Panc1 (cell line): ENCODE measurements around the gene DHRS3. TPM values are rescaled to one million over a fixed set of nuclear protein-coding genes. Genes with fewer than 3 reads are reported as not detected.

Experiments
- ATAC-seq: fragments of 200-7000 bp; cut with Tn5 transposase; 2 replicates; pipeline ENCODE4 v1.9.1; 2020; ENCODE audit warnings: mild to moderate bottlenecking, moderate library complexity
- Bru-seq: library from RNA; stranded (reverse); fragments of 400-500 nt; gene quantifications from one replicate; lab custom pipeline; 2021; lab: Mats Ljungman, UMichigan
- BruChase-seq, 2 experiments: library from RNA; stranded (reverse); fragments of 400-500 nt; gene quantifications; one replicate each; lab custom pipeline; 2021; lab: Mats Ljungman, UMichigan
- BruUV-seq: library from RNA; stranded (reverse); fragments of 400-500 nt; replicated peaks from 2 replicates; lab custom pipeline; 2021; lab: Mats Ljungman, UMichigan
- CTCF ChIA-PET: fragments of 300-600 bp; sonication (Branson Sonifier 250); formaldehyde crosslinking; loops from one replicate; lab custom pipeline; 2022; ENCODE audit warnings: antibody characterized with exemption; lab: Charles Lee
- POLR2A ChIA-PET: fragments of 300-600 bp; sonication (Branson Sonifier 250); formaldehyde crosslinking; loops from one replicate; lab custom pipeline; 2022; ENCODE audit warnings: antibody characterized with exemption; lab: Charles Lee
- DNase-seq: peaks from one replicate; pipeline ENCODE4 v3.0.0-alpha.2; 2010; ENCODE audit warnings: low read depth, low spot score
- H3K27ac ChIP-seq: 2 replicates; pipeline ENCODE4 v1.5.1; 2011; ENCODE audit warnings: mild to moderate bottlenecking, low read length, inconsistent platforms
- H3K27me3 ChIP-seq: fragments of 200-500 bp; sonication (Bioruptor generic); 2 replicates; pipeline ENCODE4 v1.6.0; 2014; ENCODE audit warnings: low read length, inconsistent platforms; ENCODE audit not compliant: control insufficient read depth, insufficient read depth
- H3K36me3 ChIP-seq: fragments of 200-500 bp; sonication (Bioruptor generic); 2 replicates; pipeline ENCODE4 v1.5.1; 2014; ENCODE audit warnings: inconsistent platforms, mild to moderate bottlenecking, low read length, moderate library complexity; ENCODE audit not compliant: control insufficient read depth, insufficient read depth
- H3K4me1 ChIP-seq: 2 replicates; pipeline ENCODE4 v1.5.1; 2011; ENCODE audit warnings: inconsistent platforms, mild to moderate bottlenecking, low read length, moderate library complexity; ENCODE audit not compliant: control insufficient read depth, insufficient read depth
- H3K4me3 ChIP-seq, 2 experiments: 2 replicates each; pipeline ENCODE4 v1.5.1; 2011 to 2012; ENCODE audit warnings: low read depth in 2 of 2, low read length in 2 of 2, mild to moderate bottlenecking in 2 of 2, inconsistent platforms in 1 of 2, moderate library complexity in 1 of 2
- H3K9me3 ChIP-seq: fragments of 200-500 bp; sonication (Bioruptor generic); 2 replicates; pipeline ENCODE4 v1.5.1; 2014; ENCODE audit warnings: low read depth, mild to moderate bottlenecking, inconsistent platforms, low read length, moderate library complexity; ENCODE audit not compliant: control insufficient read depth, insufficient read depth
- POLR2AphosphoS5 ChIP-seq: IDR thresholded peaks from 2 replicates; pipeline ENCODE4 v1.6.1; 2012; ENCODE audit warnings: mild to moderate bottlenecking, low read depth, low read length, moderate library complexity
- REST ChIP-seq, 2 experiments: IDR thresholded peaks; 2 replicates each; pipeline ENCODE4 v1.6.1; 2011 to 2012; ENCODE audit warnings: low read depth in 2 of 2, control low read depth in 1 of 2, low read length in 1 of 2, mild to moderate bottlenecking in 1 of 2, moderate library complexity in 1 of 2; ENCODE audit not compliant: insufficient read depth in 1 of 2
- SIN3A ChIP-seq: IDR thresholded peaks from 2 replicates; pipeline ENCODE4 v1.6.1; 2012; ENCODE audit warnings: low read depth, mild to moderate bottlenecking, low read length, moderate library complexity, borderline replicate concordance; ENCODE audit not compliant: insufficient read depth
- TCF7L2 ChIP-seq: IDR thresholded peaks from 2 replicates; pipeline ENCODE4 v1.6.1; 2011; ENCODE audit warnings: mild to moderate bottlenecking, low read depth, low read length, inconsistent platforms
- in situ Hi-C: cut with HindIII; loops from 2 replicates; pipeline ENCODE4 v1.10.0; 2016; ENCODE audit warnings: low sequenced_read_pairs, low pct_unique_long_range_greater_than_20kb
- intact Hi-C: fragments of 100-400 bp; cut with micrococcal nuclease; formaldehyde crosslinking; loops from one replicate; pipeline ENCODE4 v1.10.0; 2022; ENCODE audit not compliant: unreplicated experiment
- long read RNA-seq: library from polyadenylated mRNA; unstranded; transcript quantifications from one replicate; pipeline ENCODE4 v2.0.0, GENCODE V29; 2021; ENCODE audit not compliant: unreplicated experiment
- polyA plus RNA-seq: library from polyadenylated mRNA; unstranded; fragments of >200 nt; gene quantifications from one replicate; pipeline ENCODE4 v1.2.1, GENCODE V29; 2012; ENCODE audit warnings: missing spikeins; ENCODE audit not compliant: insufficient read length
- total RNA-seq: library from RNA; stranded (reverse); gene quantifications from one replicate; pipeline ENCODE4 v1.2.1, GENCODE V29; 2021; ENCODE audit not compliant: unreplicated experiment
- TF ChIP-seq, protein P1 (sequence below): fragments of 450-650 bp; IDR thresholded peaks from 2 replicates; pipeline ENCODE4 v1.5.1; 2017; ENCODE audit warnings: mild to moderate bottlenecking

The DHRS3 gene
- total RNA-seq = 113 TPM
- polyA plus RNA-seq = 143 TPM
- percentile 95 among the genes with signal in this experiment for Bru-seq, nascent RNA
- percentile 91 among the genes with signal in this experiment for BruChase-seq, experiment 1, labeled RNA remaining after a 2-hour chase
- BruChase-seq, experiment 2, labeled RNA remaining after a 6-hour chase = percentile 91 among the genes with signal in this experiment
- long read RNA-seq, transcript DHRS3-204 (6 exons, 1,722 nt) = major isoform, 46 of 88 reads
- long read RNA-seq, partial matches to known transcripts = 3 of 88 reads
- long read RNA-seq, other reads (novel, unspliced or antisense) = 39 of 88 reads

GRCh38 chr1:12617901-12618660 is at the start of gene DHRS3:
DHRS3 (minus strand) TSS chr1:12618210; CDS start chr1:12617348, 862 bp downstream.
- peaks cover 2% of the 10 kb centered on the region; the same call in 1 of the 2 replicates for H3K36me3 ChIP-seq
- peak within 1 kb of the TSS; percentile 95 for H3K27ac ChIP-seq
- peak within 1 kb of the TSS; percentile 92 to 95 for H3K4me3 ChIP-seq
- BruUV-seq = no TSS peak
- peaks cover 64% of the 10 kb centered on the region for H3K4me1 ChIP-seq
- in situ Hi-C loops (no loop called here), intact Hi-C loops (loop anchor here (2.0 kb wide), 1 partner anchor 23 kb away; no protein-coding TSS in a partner anchor)
- no peaks in the 10 kb centered on the region for H3K9me3 ChIP-seq
- TF ChIP-seq TCF7L2 (peak; percentile 90), REST (IDR thresholded peaks at IDR 0.05; ENCODE audit: insufficient read depth in 1 of 2, low read depth in 2 of 2, low read length in 1 of 2) (0 out of 4 replicates have a peak, but pooled peaks of 1 of the 2 experiments have one; percentile 44), POLR2AphosphoS5 (peak; percentile 73), SIN3A (peak; percentile 80; the same call in 1 of the 2 replicates)
- TF ChIP-seq, protein P1, sequence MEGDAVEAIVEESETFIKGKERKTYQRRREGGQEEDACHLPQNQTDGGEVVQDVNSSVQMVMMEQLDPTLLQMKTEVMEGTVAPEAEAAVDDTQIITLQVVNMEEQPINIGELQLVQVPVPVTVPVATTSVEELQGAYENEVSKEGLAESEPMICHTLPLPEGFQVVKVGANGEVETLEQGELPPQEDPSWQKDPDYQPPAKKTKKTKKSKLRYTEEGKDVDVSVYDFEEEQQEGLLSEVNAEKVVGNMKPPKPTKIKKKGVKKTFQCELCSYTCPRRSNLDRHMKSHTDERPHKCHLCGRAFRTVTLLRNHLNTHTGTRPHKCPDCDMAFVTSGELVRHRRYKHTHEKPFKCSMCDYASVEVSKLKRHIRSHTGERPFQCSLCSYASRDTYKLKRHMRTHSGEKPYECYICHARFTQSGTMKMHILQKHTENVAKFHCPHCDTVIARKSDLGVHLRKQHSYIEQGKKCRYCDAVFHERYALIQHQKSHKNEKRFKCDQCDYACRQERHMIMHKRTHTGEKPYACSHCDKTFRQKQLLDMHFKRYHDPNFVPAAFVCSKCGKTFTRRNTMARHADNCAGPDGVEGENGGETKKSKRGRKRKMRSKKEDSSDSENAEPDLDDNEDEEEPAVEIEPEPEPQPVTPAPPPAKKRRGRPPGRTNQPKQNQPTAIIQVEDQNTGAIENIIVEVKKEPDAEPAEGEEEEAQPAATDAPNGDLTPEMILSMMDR = no peak
- POLR2A ChIA-PET = interaction anchor here (0.6 kb wide), 2 partner anchors 70 to 287 kb away, joined by 7 to 15 read pairs; no protein-coding TSS in a partner anchor
- CTCF ChIA-PET = interaction anchor here (0.5 to 1.4 kb wide), 3 partner anchors 19 to 346 kb away, joined by 3 to 4 read pairs (median 4); no protein-coding TSS in a partner anchor
- DNase-seq = no peak
- peak; percentile 77 for ATAC-seq
- no peaks in the 10 kb centered on the region for H3K27me3 ChIP-seq

DNA sequence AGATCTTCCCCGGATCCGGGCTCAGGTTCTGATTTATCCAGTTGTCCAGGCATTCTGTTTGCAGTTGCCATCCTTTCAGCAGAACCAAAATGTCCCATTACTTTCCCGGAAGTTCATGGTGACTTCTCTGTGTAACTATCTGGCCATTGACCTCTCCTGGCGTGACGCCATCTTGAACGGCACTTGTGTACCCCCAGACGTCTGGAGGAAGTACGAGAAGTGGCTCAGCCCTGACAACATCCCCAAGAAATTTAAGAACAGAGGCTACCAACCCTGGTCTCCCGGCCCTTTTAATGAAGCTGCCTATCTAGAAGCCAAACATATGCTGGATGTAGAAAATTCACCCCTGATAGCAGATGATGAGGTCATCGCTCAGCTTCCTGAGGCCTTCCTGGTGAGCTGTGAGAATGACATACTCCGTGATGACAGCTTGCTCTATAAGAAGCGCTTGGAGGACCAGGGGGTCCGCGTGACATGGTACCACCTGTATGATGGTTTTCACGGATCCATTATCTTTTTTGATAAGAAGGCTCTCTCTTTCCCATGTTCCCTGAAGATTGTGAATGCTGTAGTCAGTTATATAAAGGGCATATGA is 48.2 kb upstream of the DHRS3 start:
- intact Hi-C loops = no loop called here
- 0 out of 2 replicates have a peak, but pooled peaks cover 3% of the 10 kb centered on the region for H3K9me3 ChIP-seq
- BruUV-seq = no TSS peak
- no peaks in the 10 kb centered on the region for H3K36me3 ChIP-seq
- POLR2A ChIA-PET = no interaction called here
- CTCF ChIA-PET = no interaction called here
- H3K4me3 ChIP-seq = no peak overlapping the region
- H3K4me1 ChIP-seq = no peaks in the 10 kb centered on the region
- in situ Hi-C loops = no loop called here
- ATAC-seq (no peak), DNase-seq (no peak)
- TF ChIP-seq POLR2AphosphoS5 (no peak), SIN3A (no peak), REST (IDR thresholded peaks at IDR 0.05; ENCODE audit: insufficient read depth in 1 of 2, low read depth in 2 of 2, low read length in 1 of 2) (no peak), TCF7L2 (no peak)
- TF ChIP-seq, protein P1 = no peak
- H3K27me3 ChIP-seq = no peaks in the 10 kb centered on the region
- H3K27ac ChIP-seq = no peak overlapping the region
